PC-3 (cell line): ENCODE data around the gene ATP11C. TPM values are rescaled to one million over a fixed set of nuclear protein-coding genes. Genes with fewer than 3 reads are reported as not detected.

Experiments used
- ATAC-seq: fragments of 200-7000 bp; cut with Tn5 transposase; 2 replicates; pipeline ENCODE4 v1.9.1; 2020; ENCODE audit warnings: mild to moderate bottlenecking, moderate library complexity
- BruUV-seq: library from RNA; stranded (reverse); fragments of 400-500 nt; replicated peaks from 2 replicates; lab custom pipeline; 2021; lab: Mats Ljungman, UMichigan
- CTCF ChIA-PET: fragments of 300-600 bp; sonication (Branson Sonifier 250); formaldehyde crosslinking; loops from one replicate; lab custom pipeline; 2022; ENCODE audit warnings: antibody characterized with exemption; lab: Charles Lee
- POLR2A ChIA-PET: fragments of 300-600 bp; sonication (Branson Sonifier 250); formaldehyde crosslinking; loops from one replicate; lab custom pipeline; 2022; ENCODE audit warnings: antibody characterized with exemption; ENCODE audit not compliant: unreplicated experiment; lab: Charles Lee
- DNase-seq: peaks from one replicate; pipeline ENCODE4 v3.0.0-alpha.2; 2015
- H2AFZ ChIP-seq: fragments of 300-600 bp; sonication (generic); 2 replicates; pipeline ENCODE4 v1.6.0; 2016; ENCODE audit warnings: antibody characterized with exemption, low read length
- H3F3A ChIP-seq: fragments of 300-600 bp; sonication (generic); one replicate; pipeline ENCODE4 v1.6.0; 2017; ENCODE audit warnings: antibody characterized with exemption, low read length, control low read depth, mild to moderate bottlenecking; ENCODE audit not compliant: unreplicated experiment
- H3K27ac ChIP-seq: fragments of 300-600 bp; sonication (generic); 2 replicates; pipeline ENCODE4 v1.5.1; 2016; ENCODE audit warnings: mild to moderate bottlenecking, low read length
- H3K27me3 ChIP-seq: fragments of 300-600 bp; sonication (generic); 2 replicates; pipeline ENCODE4 v1.6.1; 2016; ENCODE audit warnings: low read length, mixed read lengths
- H3K36me3 ChIP-seq: fragments of 300-600 bp; sonication (generic); 2 replicates; pipeline ENCODE4 v1.6.1; 2016; ENCODE audit warnings: low read depth, mixed run types, low read length, mixed read lengths
- H3K4me1 ChIP-seq: fragments of 300-600 bp; sonication (generic); 2 replicates; pipeline ENCODE4 v1.5.1; 2016; ENCODE audit warnings: low read length; ENCODE audit not compliant: insufficient read depth
- H3K4me2 ChIP-seq: fragments of 300-600 bp; sonication (generic); 2 replicates; pipeline ENCODE4 v1.6.0; 2016; ENCODE audit warnings: low read length
- H3K4me3 ChIP-seq: fragments of 300-600 bp; sonication (generic); 2 replicates; pipeline ENCODE4 v1.5.1; 2016; ENCODE audit warnings: mild to moderate bottlenecking, low read length, mixed read lengths
- H3K79me2 ChIP-seq: fragments of 300-600 bp; sonication (generic); 2 replicates; pipeline ENCODE4 v1.6.1; 2017; ENCODE audit warnings: low read length, mixed read lengths
- H3K9ac ChIP-seq: fragments of 300-600 bp; sonication (generic); 2 replicates; pipeline ENCODE4 v1.6.0; 2016; ENCODE audit warnings: mild to moderate bottlenecking, low read length
- H3K9me2 ChIP-seq: fragments of 300-600 bp; sonication (generic); replicated peaks from 2 replicates; pipeline ENCODE4 v1.6.1; 2016; ENCODE audit warnings: mixed run types, low read length, mixed read lengths
- H3K9me3 ChIP-seq: fragments of 300-600 bp; sonication (generic); 2 replicates; pipeline ENCODE4 v1.6.1; 2016; ENCODE audit warnings: low read length, mixed read lengths
- H4K20me1 ChIP-seq: fragments of 300-600 bp; sonication (generic); 2 replicates; pipeline ENCODE4 v1.6.1; 2016; ENCODE audit warnings: low read length, mixed read lengths
- EZH2 ChIP-seq: fragments of 300-600 bp; sonication (generic); IDR thresholded peaks from one replicate; pipeline ENCODE4 v1.6.1; 2017; ENCODE audit warnings: antibody characterized with exemption, mild to moderate bottlenecking, low read length; ENCODE audit not compliant: unreplicated experiment
- EZH2phosphoT487 ChIP-seq: fragments of 300-600 bp; sonication (generic); IDR thresholded peaks from 2 replicates; pipeline ENCODE4 v1.6.1; 2018; ENCODE audit warnings: mild to moderate bottlenecking, antibody characterized with exemption, low read length, borderline replicate concordance
- intact Hi-C: fragments of 100-400 bp; cut with micrococcal nuclease; formaldehyde crosslinking; loops from 2 replicates; pipeline ENCODE4 v1.9.0; 2023
- total RNA-seq: library from RNA; depleted of rRNA; stranded (reverse); fragments of >200 nt; gene quantifications from 2 replicates; pipeline ENCODE4 v1.2.3, GENCODE V29; 2014
- TF ChIP-seq, protein P1 (sequence below): fragments of 300-600 bp; sonication (generic); conservative IDR thresholded peaks from 2 replicates; pipeline ENCODE4 v1.5.1; 2017; ENCODE audit warnings: antibody characterized with exemption, low read depth, mild to moderate bottlenecking, low read length

The ATP11C gene
- total RNA-seq, 1 experiment from 2014 or later: 25.8 TPM

DNA sequence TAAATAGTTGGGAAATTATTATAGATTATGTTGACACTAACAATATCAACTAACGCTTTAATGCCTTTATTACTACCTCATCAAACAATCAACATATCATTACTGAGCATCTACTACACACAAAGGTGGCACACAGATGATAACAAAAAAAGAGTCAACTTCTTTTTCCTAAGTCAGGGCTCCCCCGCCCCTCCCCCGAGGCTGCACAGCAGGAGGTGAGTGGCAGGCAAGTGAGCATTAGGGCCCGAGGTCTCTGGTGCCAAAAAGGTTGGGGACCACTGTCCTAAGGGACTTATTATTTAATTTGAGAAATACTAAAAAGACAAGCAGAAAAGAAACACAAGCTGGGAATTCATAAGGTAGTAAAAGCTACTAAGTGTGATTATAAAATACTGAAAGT, 174.6 kb downstream of the ATP11C start:
- Histone ChIP-seq H3K4me3 (no peak overlapping the region), H3K4me2 (no peak overlapping the region), H3K36me3 (peaks cover 4% of the 10 kb centered on the region; the same call in 1 of the 2 replicates), H4K20me1 (no peaks in the 10 kb centered on the region), H3K27me3 (no peaks in the 10 kb centered on the region), H3K9me2 (no peaks in the 10 kb centered on the region), H3K4me1 (no peaks in the 10 kb centered on the region), H3K9me3 (no peaks in the 10 kb centered on the region), H2AFZ (no peak overlapping the region), H3F3A (no peaks in the 10 kb centered on the region), H3K9ac (no peak overlapping the region), H3K79me2 (no peaks in the 10 kb centered on the region), H3K27ac (no peak overlapping the region)
- intact Hi-C loops: loop anchor here (5.0 kb wide), 2 partner anchors 911 to 981 kb away; no protein-coding TSS in a partner anchor
- TF ChIP-seq EZH2: no peak
- TF ChIP-seq EZH2phosphoT487: no peak
- no peak for ATAC-seq
- no peak for DNase-seq
- ChIA-PET CTCF (no interaction called here), POLR2A (interaction anchor here (0.5 kb wide), 1 partner anchor 25 kb away, joined by 5 read pairs; no protein-coding TSS in a partner anchor)
- no TSS peak for BruUV-seq

DNA sequence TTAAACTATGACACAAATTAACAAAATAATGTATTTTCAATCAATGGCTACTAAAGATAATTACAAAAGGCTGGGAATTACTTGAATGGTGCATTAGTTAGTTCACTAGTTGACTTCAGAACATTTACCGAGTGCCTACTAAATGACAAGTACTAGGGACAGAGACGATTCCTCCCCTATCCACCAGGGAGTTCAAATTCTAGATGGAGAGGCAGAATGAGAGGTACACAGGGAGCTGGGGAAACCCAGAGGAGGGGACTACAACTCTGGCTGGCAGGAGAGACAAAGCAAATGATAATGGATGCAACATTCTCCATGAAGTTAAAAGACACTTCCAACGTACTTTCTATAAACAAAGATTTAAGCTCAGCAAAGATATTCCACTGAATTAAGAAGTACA, 181.8 kb downstream of the ATP11C start:
- peaks cover 4% of the 10 kb centered on the region; the same call in 1 of the 2 replicates for H3K36me3 ChIP-seq
- POLR2A ChIA-PET: no interaction called here

DNA sequence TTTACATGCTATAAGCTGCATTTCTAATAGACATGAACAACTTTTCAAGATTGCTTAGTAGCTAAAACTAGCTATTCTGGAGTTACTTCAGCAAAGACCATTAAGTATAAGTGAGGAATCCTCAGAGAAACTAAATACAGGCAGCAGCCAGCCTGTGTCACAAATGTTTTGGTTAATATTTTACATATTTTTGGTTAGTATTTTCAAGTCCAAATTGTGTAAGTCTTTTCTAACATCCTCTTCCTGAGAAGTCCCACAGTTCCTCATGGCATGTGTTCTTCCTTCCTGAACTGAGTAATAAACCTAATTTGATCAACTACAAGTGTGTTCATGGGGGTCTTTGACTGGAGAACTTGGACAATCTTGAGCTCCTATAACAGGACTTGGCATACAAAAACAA, 182.5 kb downstream of the ATP11C start:
- Histone ChIP-seq H3K9ac (no peak overlapping the region), H3K9me3 (no peaks in the 10 kb centered on the region), H4K20me1 (no peaks in the 10 kb centered on the region), H3K27ac (no peak overlapping the region), H3K4me1 (no peaks in the 10 kb centered on the region), H3K4me2 (no peak overlapping the region), H3K36me3 (peaks cover 4% of the 10 kb centered on the region; the same call in 1 of the 2 replicates), H3K9me2 (no peaks in the 10 kb centered on the region), H3K4me3 (no peak overlapping the region), H3K79me2 (no peaks in the 10 kb centered on the region), H3K27me3 (no peaks in the 10 kb centered on the region), H3F3A (no peaks in the 10 kb centered on the region), H2AFZ (no peak overlapping the region)
- ChIA-PET POLR2A (no interaction called here), CTCF (no interaction called here)
- intact Hi-C loops: no loop called here
- BruUV-seq: no TSS peak
- no peak for DNase-seq
- TF ChIP-seq EZH2phosphoT487 (no peak), EZH2 (no peak)
- TF ChIP-seq, protein P1, sequence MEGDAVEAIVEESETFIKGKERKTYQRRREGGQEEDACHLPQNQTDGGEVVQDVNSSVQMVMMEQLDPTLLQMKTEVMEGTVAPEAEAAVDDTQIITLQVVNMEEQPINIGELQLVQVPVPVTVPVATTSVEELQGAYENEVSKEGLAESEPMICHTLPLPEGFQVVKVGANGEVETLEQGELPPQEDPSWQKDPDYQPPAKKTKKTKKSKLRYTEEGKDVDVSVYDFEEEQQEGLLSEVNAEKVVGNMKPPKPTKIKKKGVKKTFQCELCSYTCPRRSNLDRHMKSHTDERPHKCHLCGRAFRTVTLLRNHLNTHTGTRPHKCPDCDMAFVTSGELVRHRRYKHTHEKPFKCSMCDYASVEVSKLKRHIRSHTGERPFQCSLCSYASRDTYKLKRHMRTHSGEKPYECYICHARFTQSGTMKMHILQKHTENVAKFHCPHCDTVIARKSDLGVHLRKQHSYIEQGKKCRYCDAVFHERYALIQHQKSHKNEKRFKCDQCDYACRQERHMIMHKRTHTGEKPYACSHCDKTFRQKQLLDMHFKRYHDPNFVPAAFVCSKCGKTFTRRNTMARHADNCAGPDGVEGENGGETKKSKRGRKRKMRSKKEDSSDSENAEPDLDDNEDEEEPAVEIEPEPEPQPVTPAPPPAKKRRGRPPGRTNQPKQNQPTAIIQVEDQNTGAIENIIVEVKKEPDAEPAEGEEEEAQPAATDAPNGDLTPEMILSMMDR: no peak
- ATAC-seq: no peak

More for the DNA sequence above, 181.8 kb downstream of the ATP11C start:
- TF ChIP-seq, protein P1: no peak
- TF ChIP-seq EZH2phosphoT487 (no peak), EZH2 (no peak)
- no peaks in the 10 kb centered on the region for H3K9me3 ChIP-seq
- H3K4me2 ChIP-seq: no peak overlapping the region
- ATAC-seq (no peak), DNase-seq (no peak)
- no peaks in the 10 kb centered on the region for H3F3A ChIP-seq
- CTCF ChIA-PET: no interaction called here
- no peak overlapping the region for H2AFZ ChIP-seq
- H3K9ac ChIP-seq: no peak overlapping the region
- H3K27ac ChIP-seq: no peak overlapping the region
- H4K20me1 ChIP-seq: no peaks in the 10 kb centered on the region
- H3K4me1 ChIP-seq: no peaks in the 10 kb centered on the region
- no TSS peak for BruUV-seq
- H3K4me3 ChIP-seq: no peak overlapping the region
- H3K9me2 ChIP-seq: no peaks in the 10 kb centered on the region
- no peaks in the 10 kb centered on the region for H3K27me3 ChIP-seq
- intact Hi-C loops: no loop called here
- H3K79me2 ChIP-seq: no peaks in the 10 kb centered on the region
